Neural cell (in vitro differentiated cells): ENCODE measurements around the gene CENPX.

Experiments used
- CTCF ChIP-seq: fragments of 450-650 bp; IDR thresholded peaks from 2 replicates; pipeline ENCODE4 v1.5.1; 2014; ENCODE audit warnings: antibody characterized with exemption, mild to moderate bottlenecking, moderate library complexity; ENCODE audit not compliant: poor library complexity, severe bottlenecking
- TAF1 ChIP-seq: IDR thresholded peaks from 2 replicates; pipeline ENCODE4 v1.6.1; 2012; ENCODE audit warnings: low read depth

- TF ChIP-seq CTCF (no peak), TAF1 (no peak)
Measured at GRCh38 chr17:82035956-82036633, 13.4 kb upstream of the CENPX start.
